Activated T-cell treated with anti-CD3 and anti-CD28 coated beads, Interleukin-2, amount 50 U/mL, for 4 hours (primary cell): ENCODE results near the gene UNK. TPM values are rescaled to one million over a fixed set of nuclear protein-coding genes. Genes with fewer than 3 reads are reported as not detected.

ENCODE experiments used
- ATAC-seq, 2 donors: fragments of 200-7000 bp; cut with Tn5 transposase; one replicate each; pipeline ENCODE4 v1.10.0; 2021
- DNase-seq: peaks from one replicate; pipeline ENCODE4 v3.0.0-alpha.2; 2020
- H3K27me3 Mint-ChIP-seq: one replicate; pipeline ENCODE4 v1.8.0; 2021; ENCODE audit warnings: low read depth, mixed read lengths
- H3K36me3 Mint-ChIP-seq: one replicate; pipeline ENCODE4 v1.8.0; 2022; ENCODE audit warnings: mixed read lengths; ENCODE audit not compliant: insufficient read depth
- H3K4me1 Mint-ChIP-seq: one replicate; pipeline ENCODE4 v1.8.0; 2021; ENCODE audit warnings: low read depth, mixed read lengths
- H3K4me3 Mint-ChIP-seq: one replicate; pipeline ENCODE4 v1.8.0; 2021; ENCODE audit warnings: mild to moderate bottlenecking, moderate library complexity, mixed read lengths
- H3K9me3 Mint-ChIP-seq: one replicate; pipeline ENCODE4 v1.8.0; 2021; ENCODE audit warnings: mixed read lengths
- total RNA-seq, 3 donors: library from RNA; stranded (reverse); gene quantifications; one replicate each; pipeline ENCODE4 v1.2.1, GENCODE V29; 2021

UNK gene
- total RNA-seq, 3 donors from 2014 or later: 21.0 to 24.5 (median 22.6) TPM

- Mint-ChIP-seq H3K9me3 (no peaks in the 10 kb centered on the region), H3K36me3 (no peaks in the 10 kb centered on the region), H3K27me3 (peaks cover 3% of the 10 kb centered on the region), H3K4me1 (peaks cover 20% of the 10 kb centered on the region), H3K4me3 (no peak overlapping the region)
- no peak for DNase-seq
- no peak for ATAC-seq
Measured at GRCh38 chr17:75750661-75751423, 33.8 kb upstream of the UNK start.

- H3K9me3 Mint-ChIP-seq: no peaks in the 10 kb centered on the region
- ATAC-seq: no peak
- H3K27me3 Mint-ChIP-seq: peaks cover 3% of the 10 kb centered on the region
- H3K4me1 Mint-ChIP-seq: peaks cover 20% of the 10 kb centered on the region
- H3K4me3 Mint-ChIP-seq: no peak overlapping the region
- DNase-seq: no peak
- no peaks in the 10 kb centered on the region for H3K36me3 Mint-ChIP-seq
Measured at GRCh38 chr17:75751676-75752404, 32.8 kb upstream of the UNK start.

- H3K27me3 Mint-ChIP-seq: peaks cover 3% of the 10 kb centered on the region
- no peak for DNase-seq
- H3K4me3 Mint-ChIP-seq: no peak overlapping the region
- ATAC-seq: no peak
- H3K9me3 Mint-ChIP-seq: no peaks in the 10 kb centered on the region
- H3K4me1 Mint-ChIP-seq: peaks cover 20% of the 10 kb centered on the region
- H3K36me3 Mint-ChIP-seq: no peaks in the 10 kb centered on the region
Measured at GRCh38 chr17:75752405-75752709, 32.2 kb upstream of the UNK start.

GRCh38 chr17:75752802-75753513, 31.6 kb upstream of the UNK start:
- Mint-ChIP-seq H3K4me1 (peaks cover 17% of the 10 kb centered on the region), H3K27me3 (no peaks in the 10 kb centered on the region), H3K9me3 (no peaks in the 10 kb centered on the region), H3K4me3 (peak overlapping the region; percentile 62), H3K36me3 (no peaks in the 10 kb centered on the region)
- no peak for ATAC-seq
- DNase-seq: no peak

GRCh38 chr17:75753514-75754377, 30.9 kb upstream of the UNK start:
- no peaks in the 10 kb centered on the region for H3K9me3 Mint-ChIP-seq
- no peaks in the 10 kb centered on the region for H3K36me3 Mint-ChIP-seq
- DNase-seq: peak; percentile 67
- no peaks in the 10 kb centered on the region for H3K27me3 Mint-ChIP-seq
- H3K4me3 Mint-ChIP-seq: peak overlapping the region; percentile 62
- ATAC-seq: peak; percentile 89 to 90
- peaks cover 17% of the 10 kb centered on the region for H3K4me1 Mint-ChIP-seq

GRCh38 chr17:75754378-75755204, 30.0 kb upstream of the UNK start:
- no peaks in the 10 kb centered on the region for H3K36me3 Mint-ChIP-seq
- peak overlapping the region; percentile 22 for H3K4me3 Mint-ChIP-seq
- DNase-seq (no peak), ATAC-seq (no peak)
- no peaks in the 10 kb centered on the region for H3K27me3 Mint-ChIP-seq
- no peaks in the 10 kb centered on the region for H3K9me3 Mint-ChIP-seq
- H3K4me1 Mint-ChIP-seq: peaks cover 16% of the 10 kb centered on the region

- ATAC-seq (no peak), DNase-seq (no peak)
- Mint-ChIP-seq H3K36me3 (no peaks in the 10 kb centered on the region), H3K4me3 (peak overlapping the region; percentile 22), H3K9me3 (no peaks in the 10 kb centered on the region), H3K4me1 (peaks cover 11% of the 10 kb centered on the region), H3K27me3 (no peaks in the 10 kb centered on the region)
Measured at GRCh38 chr17:75755205-75755901, 29.3 kb upstream of the UNK start.

GRCh38 chr17:75755990-75756389, 28.6 kb upstream of the UNK start:
- DNase-seq: no peak
- Mint-ChIP-seq H3K4me3 (no peak overlapping the region), H3K36me3 (no peaks in the 10 kb centered on the region), H3K4me1 (peaks cover 11% of the 10 kb centered on the region), H3K27me3 (no peaks in the 10 kb centered on the region), H3K9me3 (no peaks in the 10 kb centered on the region)
- ATAC-seq: no peak

- ATAC-seq: no peak
- Mint-ChIP-seq H3K36me3 (no peaks in the 10 kb centered on the region), H3K4me1 (peaks cover 11% of the 10 kb centered on the region), H3K9me3 (no peaks in the 10 kb centered on the region), H3K27me3 (no peaks in the 10 kb centered on the region), H3K4me3 (no peak overlapping the region)
- no peak for DNase-seq
Measured at GRCh38 chr17:75756451-75757085, 28.0 kb upstream of the UNK start.

- DNase-seq: no peak
- no peak for ATAC-seq
- no peak overlapping the region for H3K4me3 Mint-ChIP-seq
- no peaks in the 10 kb centered on the region for H3K9me3 Mint-ChIP-seq
- H3K4me1 Mint-ChIP-seq: peaks cover 11% of the 10 kb centered on the region
- H3K27me3 Mint-ChIP-seq: no peaks in the 10 kb centered on the region
- no peaks in the 10 kb centered on the region for H3K36me3 Mint-ChIP-seq
Measured at GRCh38 chr17:75757086-75757681, 27.4 kb upstream of the UNK start.

GRCh38 chr17:75758131-75758905, 26.3 kb upstream of the UNK start:
- peaks cover 11% of the 10 kb centered on the region for H3K4me1 Mint-ChIP-seq
- no peak for ATAC-seq

GRCh38 chr17:75759457-75759856, 25.1 kb upstream of the UNK start:
- Mint-ChIP-seq H3K27me3 (no peaks in the 10 kb centered on the region), H3K36me3 (no peaks in the 10 kb centered on the region), H3K4me1 (peaks cover 17% of the 10 kb centered on the region), H3K4me3 (no peak overlapping the region), H3K9me3 (no peaks in the 10 kb centered on the region)
- ATAC-seq: no peak
- DNase-seq: no peak

More at GRCh38 chr17:75758131-75758905, 26.3 kb upstream of the UNK start:
- Mint-ChIP-seq H3K4me3 (no peak overlapping the region), H3K27me3 (no peaks in the 10 kb centered on the region), H3K36me3 (no peaks in the 10 kb centered on the region), H3K9me3 (no peaks in the 10 kb centered on the region)
- no peak for DNase-seq
